Measurements from ENCODE around the gene TEKT5. TPM values are rescaled to one million over a fixed set of nuclear protein-coding genes. Genes with fewer than 3 reads are reported as not detected.
A peak's percentile ranks its signal among the peaks of the same experiment; 100 is the strongest.
"Not testable (repeated sequence)": the region's sequence is repeated elsewhere in the genome, so short reads cannot be mapped to it uniquely, and the experiment has no call there.

Gene TEKT5
- total RNA-seq, 1 experiment from 2014 or later, result not detected

DNA sequence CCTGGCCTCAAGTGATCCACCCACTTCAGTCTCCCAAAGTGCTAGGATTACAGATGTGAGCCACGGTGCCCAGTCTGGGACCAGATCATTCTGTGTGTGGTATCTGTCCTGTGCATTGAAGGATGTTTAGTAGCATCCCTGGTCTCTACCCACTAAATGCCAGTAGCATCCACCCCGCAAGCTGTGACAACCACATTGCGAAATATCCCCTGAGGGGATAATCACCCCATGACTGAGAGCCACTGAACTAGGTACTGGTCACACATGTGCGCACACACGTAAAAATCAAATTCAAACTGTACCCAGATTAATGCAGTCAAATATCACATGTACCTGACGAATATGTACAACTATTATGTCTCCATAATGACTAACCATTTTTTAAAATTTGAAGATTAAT is 35.8 kb downstream of the TEKT5 start:
- DNase-seq (ENCODE audit: low spot score), result no peak

DNA sequence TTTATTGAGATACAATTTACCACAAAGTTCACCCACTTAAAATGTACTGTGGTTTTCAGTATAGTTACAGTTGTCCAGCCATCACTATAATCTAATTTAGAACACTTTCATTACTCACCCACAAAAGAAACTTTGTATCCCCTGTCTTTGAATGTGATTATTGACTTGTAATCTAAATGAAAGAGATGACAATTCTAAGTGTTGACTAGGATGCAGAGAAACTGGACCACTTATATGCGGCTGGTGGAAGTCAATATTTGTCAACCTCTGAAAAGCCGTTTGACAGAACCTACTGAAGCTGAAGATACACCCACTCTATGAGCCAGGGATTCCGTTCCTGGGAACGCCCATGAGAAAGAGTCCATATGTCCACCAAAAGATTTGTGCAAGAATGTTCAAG is 36.8 kb downstream of the TEKT5 start:
- DNase-seq (ENCODE audit: low spot score), result no peak

DNA sequence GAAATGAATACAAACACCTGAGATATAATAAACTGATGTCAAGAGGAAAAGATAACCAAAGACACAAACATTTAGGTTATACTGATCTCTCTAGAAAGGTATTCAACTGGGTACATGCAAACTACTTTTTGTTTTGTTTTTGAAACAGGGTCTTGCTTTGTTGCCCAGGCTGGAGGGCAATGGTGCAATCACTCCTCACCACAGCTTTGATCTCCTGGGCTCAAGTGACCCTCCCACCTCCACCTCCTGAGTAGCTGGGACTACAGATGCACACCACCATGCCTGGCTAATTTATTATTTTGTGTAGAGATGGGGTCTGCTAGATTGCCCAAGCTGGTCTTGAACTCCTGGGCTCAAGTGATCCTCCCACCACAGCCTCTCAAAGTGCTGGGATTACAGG is 38.1 kb downstream of the TEKT5 start:
- no peak for DNase-seq (ENCODE audit: low spot score)

DNA sequence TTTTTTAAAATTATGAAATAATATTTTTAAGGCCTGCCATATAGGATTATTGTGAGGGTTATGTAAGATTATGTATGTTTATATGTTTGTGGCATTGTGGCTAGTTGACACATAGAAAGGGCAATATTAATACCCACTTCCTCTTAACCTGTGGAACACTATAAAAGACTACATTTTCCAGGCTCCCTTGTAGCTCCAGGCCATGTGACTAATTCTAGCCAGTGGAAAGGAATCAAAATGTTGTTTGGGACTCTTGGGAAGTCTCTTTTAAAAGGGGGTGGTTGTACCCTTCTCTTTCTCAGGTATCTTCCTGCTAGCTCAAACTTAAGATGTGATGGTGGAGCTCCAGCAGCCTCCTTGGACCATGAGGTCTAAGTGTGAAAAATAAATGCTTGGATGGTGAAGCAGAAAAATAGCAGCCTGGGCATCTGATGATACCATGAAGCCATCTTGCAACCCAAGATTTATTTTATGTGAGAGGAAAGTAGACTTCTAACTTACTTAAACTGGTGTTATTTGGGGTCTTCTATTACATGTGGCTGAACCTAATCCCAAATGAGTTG is 39.2 kb downstream of the TEKT5 start:
- DNase-seq (ENCODE audit: low spot score), result peak; percentile 69

DNA sequence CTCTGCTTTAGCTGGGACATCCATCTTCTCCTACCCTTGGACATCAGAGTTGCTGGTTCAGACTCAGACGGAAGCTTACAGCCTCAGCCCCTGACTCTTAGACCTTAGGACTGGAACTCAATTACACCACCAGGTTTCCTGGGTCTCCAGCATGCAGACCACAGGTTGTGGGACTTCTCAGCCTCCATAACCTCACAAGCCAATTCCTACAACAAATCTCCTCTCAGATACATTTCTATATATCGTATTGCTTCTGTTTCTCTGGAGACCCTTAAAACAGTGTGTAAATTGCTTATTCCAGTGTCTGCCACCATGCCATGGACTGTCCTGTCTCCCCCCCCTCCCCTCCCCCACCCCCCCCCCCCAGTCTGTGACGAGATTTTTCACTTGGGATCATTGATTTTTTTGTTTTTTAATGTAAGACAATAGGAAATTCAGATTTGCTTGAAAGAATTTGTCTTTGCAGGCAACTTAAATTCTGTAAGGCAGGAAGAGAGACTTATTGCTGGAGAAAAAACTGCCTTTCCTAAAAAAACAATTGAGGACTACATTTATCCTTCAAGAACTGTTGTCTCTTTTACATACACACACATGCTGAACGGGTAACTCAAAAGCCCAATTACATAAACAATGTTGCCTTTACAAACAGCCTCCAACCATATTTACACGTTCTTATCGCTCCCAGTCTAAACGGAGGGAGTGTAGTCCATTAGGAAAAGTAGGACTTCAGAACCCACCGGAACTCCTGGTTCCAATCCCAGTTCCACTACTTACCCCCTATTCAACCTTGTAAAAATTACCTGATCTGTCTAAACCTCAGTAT is 39.9 kb downstream of the TEKT5 start:
- peak; percentile 69 for DNase-seq (ENCODE audit: low spot score)

DNA sequence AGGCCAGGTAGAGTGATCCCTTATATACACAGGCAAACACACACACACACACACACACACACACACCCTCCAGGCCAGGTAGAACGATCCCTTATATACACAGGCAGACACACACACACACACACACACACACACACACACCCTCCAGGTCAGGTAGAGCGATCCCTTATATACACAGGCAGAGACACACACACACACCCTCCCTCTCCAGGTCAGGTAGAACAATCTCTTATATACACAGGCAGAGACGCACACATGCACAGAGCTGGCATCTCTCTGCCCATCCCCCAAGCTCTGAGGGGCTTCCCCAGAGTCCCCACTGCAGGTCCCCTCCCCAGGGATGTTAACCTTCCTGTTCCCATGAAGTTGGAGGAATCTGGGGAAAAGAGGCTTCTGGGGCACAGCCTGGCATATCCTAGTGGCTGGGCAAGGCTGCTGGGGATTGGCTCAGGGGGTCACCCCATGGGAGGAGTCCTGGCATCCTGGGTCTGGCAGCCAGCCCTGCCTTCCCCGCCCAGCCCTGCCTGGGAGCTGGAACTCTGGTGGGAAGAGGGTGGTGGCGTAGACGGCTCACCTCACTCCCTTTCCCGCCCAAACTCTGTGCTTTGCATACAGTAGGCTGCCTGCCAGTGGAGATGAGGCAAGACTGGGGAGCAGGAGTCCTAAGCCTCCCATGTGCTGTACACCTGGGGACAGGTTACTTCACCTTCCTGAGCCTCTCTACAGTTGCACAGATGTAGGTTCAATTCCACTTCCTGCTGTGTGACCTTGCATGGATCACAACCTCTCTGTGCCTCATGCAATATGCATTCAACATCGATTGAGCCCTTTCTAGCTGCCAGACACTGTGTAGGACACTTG is 41.8 kb downstream of the TEKT5 start:
- DNase-seq (ENCODE audit: low spot score), result peak; percentile 72

DNA sequence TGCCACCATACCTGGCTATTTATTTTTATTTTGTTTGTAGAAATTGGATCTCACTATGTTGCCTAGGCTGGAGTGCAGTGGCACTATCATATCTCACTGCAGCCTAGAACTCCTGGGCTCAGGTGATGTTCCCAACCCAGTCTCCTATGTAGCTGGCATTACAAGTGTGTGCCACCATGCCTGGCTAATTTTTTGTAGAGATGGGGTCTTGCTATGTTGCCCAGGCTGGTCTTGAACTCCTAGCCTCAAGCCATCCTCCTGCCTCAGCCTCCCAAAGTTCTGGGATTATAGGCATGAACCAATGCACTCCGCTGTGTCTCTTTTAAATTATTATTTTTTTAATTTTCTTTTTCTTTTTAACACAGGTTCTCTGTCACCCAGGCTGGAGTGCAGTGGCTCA is 45.6 kb downstream of the TEKT5 start:
- not testable (repeated sequence) for DNase-seq (ENCODE audit: low spot score)

DNA sequence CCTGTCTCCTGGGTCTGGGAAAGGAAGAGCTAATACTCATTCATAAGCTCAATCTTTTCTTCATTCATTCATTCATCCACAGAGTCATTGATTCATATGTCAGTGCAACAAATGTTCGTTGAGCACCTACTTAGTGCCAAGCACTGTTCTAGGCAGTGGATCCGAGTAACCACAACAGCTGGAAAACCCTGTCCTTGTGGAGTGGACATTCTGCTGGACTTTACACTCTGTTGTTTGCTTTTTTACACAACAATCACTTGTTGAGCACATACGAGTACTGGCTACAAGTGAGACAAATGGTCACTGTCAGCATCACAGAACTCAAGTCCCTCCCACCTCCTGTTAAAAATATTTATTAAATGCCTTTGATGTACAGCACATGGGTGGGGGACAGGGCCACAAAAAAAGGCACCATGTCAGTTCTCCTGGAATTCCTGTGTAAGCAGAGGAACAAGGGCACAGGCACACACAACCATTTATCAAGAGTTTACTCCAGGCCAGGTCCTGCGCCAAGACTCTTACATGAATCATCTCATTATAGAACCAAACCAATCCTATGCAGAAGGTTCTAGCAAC is 46.9 kb downstream of the TEKT5 start:
- DNase-seq (ENCODE audit: low spot score), result no peak

DNA sequence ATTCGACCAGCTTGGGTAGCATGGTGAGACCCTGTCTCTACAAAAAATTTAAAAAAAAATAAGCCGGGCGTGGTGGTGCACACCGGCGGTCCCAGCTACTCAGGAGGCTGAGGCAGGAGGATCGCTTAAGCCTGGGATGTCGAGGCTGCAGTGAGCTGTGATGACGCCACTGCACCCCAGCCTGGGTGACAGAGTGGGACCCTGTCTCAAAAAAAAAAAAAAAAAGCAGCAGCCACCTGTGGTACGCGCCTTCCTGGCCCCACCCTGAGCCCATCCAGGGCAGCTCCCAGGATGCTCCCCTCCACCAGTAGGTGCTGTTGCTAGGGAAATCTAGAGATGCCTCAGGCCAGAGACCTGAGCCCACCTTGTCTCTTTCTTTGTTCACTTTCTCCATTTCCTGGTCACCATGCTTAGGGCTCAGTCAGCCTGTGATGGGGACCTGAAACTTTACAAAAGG is 47.4 kb downstream of the TEKT5 start:
- DNase-seq (ENCODE audit: low spot score), result no peak

DNA sequence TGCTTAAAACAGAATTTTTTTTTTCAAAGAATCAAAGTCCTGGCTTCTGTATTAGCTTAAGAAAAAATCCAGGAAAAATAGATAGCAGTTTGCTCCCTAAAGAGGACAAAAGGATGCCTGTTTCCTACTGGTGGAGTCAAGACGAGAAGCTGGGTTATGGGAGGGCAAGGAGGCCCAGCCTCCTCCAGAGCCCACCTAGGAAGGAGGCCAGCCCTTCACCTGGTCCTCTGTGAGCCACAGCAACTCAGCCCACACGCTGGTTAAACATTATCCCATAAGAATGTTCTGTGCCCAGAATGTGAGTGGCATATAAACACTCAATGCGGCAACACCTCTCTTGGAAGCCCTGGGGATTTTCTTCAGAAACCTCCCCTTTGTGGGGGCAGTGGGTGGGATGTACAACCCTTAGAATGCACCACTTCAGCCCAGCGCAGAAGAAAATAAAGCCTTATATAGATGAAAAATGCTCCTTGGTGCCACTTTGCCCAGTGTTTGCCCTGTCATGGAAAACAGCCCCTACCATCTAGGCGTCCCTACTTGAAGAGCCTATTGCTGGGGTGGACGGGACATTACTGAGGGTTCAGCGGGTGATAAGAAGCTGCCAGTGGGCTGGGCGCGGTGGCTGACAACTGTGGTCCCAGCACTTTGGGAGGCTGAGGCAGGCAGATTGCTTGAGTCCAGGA is 48.0 kb downstream of the TEKT5 start:
- DNase-seq (ENCODE audit: low spot score), result no peak

DNA sequence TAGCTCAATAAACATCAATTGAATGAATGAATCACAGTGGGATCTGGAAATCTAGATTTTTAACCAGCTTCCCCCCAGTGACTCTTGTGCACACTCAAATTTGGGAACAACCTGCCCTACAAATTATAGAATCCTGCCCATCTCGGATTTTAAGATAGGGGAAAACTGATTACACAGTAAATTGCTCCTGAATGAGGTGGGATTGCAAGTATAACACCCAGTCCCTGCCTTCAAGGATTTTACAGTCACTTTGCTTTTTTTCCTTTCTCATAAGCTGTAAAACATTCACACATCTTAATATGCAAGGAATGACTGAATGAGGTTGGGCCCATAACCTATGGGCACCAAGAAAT is 48.5 kb downstream of the TEKT5 start:
- no peak for DNase-seq (ENCODE audit: low spot score)

DNA sequence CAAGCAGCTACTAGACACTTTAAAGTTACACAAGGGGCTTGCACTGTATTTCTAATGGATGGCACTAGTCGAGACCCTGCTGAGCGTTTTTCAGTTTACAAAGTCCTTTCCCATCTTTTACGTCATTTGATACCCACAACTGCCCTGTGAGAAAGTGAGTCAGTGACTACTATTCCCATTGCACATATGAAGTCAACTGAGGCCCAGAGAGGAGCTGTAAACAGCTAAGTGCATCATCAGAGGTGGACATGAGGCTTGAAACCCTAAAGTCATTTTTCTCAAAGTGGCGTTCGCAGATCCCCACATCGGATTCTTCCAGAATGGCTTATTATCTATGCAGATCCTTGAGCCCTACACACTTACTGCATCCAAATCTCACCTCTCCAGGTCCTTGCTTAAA is 50.6 kb downstream of the TEKT5 start:
- no peak for DNase-seq (ENCODE audit: low spot score)

DNA sequence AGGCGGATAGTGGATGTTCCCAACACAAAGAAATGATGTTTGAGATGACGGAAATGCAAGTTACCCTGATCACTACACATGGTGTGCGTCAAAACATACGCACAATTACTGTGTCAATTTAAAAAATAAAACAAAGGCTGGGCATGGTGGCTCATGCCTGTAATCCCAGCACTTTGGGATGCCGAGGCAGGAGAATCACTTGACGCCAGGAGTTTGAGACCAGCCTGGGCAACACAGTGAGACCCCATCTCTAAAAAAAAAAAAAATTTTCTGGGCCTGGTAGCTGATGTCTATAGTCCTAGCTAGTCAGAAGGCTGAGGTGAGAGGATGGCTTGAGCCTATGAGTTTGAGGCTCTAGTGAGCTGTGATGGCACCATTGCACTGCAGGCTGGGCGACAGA is 51.8 kb downstream of the TEKT5 start:
- no peak for DNase-seq (ENCODE audit: low spot score)

DNA sequence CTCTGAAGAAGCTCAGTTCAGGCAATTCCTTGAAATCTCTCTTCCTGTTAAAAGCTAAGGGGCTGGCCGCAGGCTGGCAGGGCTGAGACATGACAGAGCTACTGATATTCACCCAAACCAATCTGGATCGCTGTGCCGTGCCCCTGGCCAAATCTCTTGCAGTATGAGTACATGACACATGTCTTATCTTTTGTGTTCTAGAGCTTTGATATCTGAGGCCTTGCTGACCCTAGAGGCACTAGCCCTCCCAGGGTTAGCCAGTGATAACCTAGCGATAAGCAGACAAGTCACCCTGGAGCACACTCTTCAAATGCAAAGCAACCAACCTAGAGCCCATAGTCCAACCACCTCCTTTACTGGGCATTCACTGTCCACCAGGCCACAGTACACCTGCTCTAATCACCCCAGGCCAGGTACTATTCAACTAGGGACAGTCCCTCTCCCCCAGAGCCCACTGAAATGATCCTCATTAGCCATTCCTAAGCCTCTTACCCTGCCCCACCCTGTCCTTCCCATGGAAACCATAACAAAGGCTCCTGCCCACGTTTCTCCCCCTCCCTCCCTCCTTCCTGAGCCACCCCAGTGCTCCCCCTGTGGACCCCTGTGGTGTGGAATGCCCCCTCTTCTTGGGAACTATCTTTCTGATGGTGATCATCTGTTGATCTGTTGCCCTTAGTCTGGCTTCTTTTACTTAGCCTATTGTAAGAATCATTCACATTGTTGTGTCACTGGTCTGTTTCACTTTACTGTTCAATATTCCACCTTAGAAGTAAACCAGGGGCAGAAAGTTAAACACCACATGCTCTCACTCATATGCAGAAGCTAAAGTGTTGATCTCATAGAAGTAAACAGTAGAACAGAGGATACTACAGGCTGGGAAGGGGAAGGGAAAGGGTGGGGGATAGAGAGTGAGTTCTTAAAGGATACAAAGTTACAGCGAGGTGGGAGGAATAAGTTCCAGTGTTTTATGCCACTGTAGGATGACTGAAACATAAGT is 52.5 kb downstream of the TEKT5 start:
- no peak for DNase-seq (ENCODE audit: low spot score)

DNA sequence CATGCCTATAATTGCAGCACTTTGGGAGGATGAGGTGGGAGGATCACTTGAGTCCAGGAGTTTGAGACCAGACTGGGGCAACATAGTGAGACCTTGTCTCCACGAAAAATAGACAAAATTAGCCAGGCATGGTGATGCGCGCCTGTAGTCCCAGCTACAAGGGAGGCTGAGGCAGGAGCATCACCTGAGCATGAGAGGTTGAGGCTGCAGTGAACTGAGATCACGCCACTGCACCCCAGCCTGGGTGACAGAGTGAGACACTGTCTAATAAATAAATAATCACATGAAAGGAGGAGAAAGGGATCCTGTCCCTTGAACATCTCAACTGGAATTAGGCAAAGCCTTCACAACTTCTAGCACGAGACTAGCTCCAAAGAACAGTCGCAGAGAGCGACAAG is 53.2 kb downstream of the TEKT5 start:
- DNase-seq (ENCODE audit: low spot score), result no peak

DNA sequence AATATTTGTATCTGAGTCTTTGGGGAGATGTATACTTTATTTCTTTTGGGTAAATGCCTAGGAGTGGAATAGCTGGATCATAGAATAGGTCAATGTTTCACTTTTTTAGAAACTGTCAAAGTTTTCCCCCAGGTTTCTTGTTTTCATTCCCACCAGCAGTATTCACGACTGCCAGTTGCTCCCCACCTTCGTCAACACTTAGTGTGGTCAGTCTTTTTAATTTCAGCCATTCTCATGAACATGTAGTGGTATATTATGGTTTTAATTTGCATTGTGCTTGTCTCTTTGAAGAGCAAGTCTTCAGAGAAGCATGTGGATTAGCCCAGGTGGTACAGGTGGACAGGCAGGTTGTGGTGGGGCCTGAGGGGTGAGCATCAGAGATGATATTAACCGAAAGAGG is 53.8 kb downstream of the TEKT5 start:
- DNase-seq (ENCODE audit: low spot score), result no peak

DNA sequence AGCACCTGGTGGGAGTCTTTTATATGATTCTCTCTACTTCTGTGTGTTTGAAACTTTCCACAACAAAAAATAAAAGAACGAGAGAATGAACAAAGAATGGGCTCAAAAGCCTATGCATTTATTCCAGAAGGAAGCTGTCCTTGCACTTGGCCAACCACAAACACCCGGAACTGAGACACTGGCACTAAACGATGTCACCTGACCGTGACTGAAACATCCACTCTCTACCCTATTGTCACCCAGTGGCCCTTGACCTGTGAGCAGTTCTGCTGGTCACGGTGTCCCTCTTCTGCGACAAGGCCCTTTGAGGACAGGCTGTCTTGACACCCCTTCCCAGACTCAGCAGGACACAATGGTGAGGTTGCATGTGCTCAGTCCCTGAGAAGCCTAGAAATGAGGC is 56.6 kb downstream of the TEKT5 start:
- no peak for DNase-seq (ENCODE audit: low spot score)

DNA sequence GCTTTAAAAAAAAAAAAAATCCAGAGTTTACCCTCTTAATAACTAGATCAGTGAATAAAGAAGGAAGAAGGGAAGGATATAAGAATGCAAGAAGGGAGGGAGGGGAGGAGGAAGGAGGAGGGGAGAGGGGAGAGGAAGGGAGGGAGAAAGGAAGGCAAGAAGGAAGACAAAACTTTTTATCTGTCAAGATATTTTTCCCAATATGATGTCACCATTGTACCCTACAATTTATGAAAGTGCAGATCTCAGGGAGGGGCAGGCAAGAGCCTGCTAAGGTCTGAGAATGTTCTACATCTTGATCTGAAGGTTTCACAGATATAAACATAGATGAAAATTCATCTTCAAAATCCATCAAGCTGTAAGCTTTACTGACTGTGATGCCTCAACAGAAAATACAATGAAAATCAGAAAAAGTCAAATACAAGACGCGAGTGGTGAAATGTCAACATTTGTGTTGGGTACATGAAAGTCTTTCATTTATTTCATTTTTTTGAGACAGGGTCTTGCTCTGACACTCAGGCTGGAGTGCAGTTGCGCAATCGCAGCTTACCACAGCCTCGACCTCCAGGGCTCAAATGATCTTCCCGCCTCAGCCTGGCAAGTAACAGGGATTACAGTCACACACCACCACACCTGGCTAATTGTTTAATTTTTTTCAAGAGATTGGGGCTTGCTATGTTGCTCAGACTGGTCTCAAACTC is 57.2 kb downstream of the TEKT5 start:
- DNase-seq (ENCODE audit: low spot score), result no peak

DNA sequence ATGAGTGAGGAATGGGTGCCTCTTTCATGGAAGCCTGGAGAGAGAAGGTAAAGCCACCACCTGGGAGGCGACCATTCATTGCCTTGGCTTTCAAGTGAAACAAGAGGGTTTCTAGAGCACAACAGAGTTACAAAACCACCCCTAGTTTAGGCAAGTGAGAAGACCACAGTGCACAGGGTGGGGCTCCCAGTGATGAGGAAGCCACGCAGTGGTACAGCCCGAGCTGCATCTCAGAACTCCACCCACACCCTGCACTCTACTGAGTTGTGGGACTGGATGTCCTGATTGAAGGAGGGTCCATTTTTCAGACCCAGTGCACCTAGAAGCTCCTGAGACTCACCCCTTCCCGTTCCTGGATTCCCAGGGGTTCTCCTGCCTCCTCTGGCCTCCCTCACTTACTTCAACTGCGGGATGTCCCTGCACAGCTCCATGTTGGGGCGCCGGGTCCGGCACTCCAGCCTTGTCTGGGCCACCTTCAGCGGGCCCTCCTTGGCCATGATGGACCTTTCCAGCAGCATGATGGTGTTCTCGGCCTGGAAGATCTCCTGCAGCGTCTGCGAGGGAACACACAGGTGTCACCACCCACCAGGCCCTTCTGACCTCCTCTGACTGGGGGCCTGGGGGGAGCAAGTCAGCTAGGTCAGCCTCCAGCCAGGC is 59.2 kb downstream of the TEKT5 start:
- DNase-seq (ENCODE audit: low spot score), result no peak
